Limb (tissue), 2 donors: ENCODE measurements around the gene PGA4.
"Not testable (repeated sequence)": the region's sequence is repeated elsewhere in the genome, so short reads cannot be mapped to it uniquely, and the experiment has no call there.

Experiments used
- DNase-seq, 2 donors: peaks; one replicate each; pipeline ENCODE4 v3.0.0-alpha.2; 2016; ENCODE audit errors: extremely low spot score in 2 of 2

PGA4 gene

GRCh38 chr11:61204502-61205059 lies 17.6 kb upstream of the PGA4 start:
- not testable (repeated sequence) for DNase-seq

- not testable (repeated sequence) for DNase-seq
These were observed 14.4 kb upstream of the PGA4 start for GRCh38 chr11:61207636-61208310.

GRCh38 chr11:61210629-61211028 lies 11.5 kb upstream of the PGA4 start:
- DNase-seq, result not testable (repeated sequence)

- not testable (repeated sequence) for DNase-seq
These were observed 10.7 kb upstream of the PGA4 start for GRCh38 chr11:61211327-61211952.

GRCh38 chr11:61212202-61212601 lies 9.9 kb upstream of the PGA4 start:
- DNase-seq, result not testable (repeated sequence)

- DNase-seq, result not testable (repeated sequence)
These were observed 8.3 kb upstream of the PGA4 start for GRCh38 chr11:61213711-61214324.

- not testable (repeated sequence) for DNase-seq
These were observed 3.8 kb upstream of the PGA4 start for GRCh38 chr11:61218306-61218705.

GRCh38 chr11:61219016-61219415 lies 3.1 kb upstream of the PGA4 start:
- not testable (repeated sequence) for DNase-seq

GRCh38 chr11:61222692-61223091 lies 545 bp downstream of the PGA4 start:
- not testable (repeated sequence) for DNase-seq

GRCh38 chr11:61226457-61227137 lies 4.5 kb downstream of the PGA4 start:
- not testable (repeated sequence) for DNase-seq

GRCh38 chr11:61229458-61229857 lies 7.3 kb downstream of the PGA4 start:
- not testable (repeated sequence) for DNase-seq

- DNase-seq, result not testable (repeated sequence)
These were observed 8.9 kb downstream of the PGA4 start for GRCh38 chr11:61231033-61231432.

GRCh38 chr11:61231585-61231984 lies 9.4 kb downstream of the PGA4 start:
- DNase-seq, result not testable (repeated sequence)

GRCh38 chr11:61232548-61233145 lies 10.5 kb downstream of the PGA4 start:
- DNase-seq, result not testable (repeated sequence)

- not testable (repeated sequence) for DNase-seq
These were observed 15.0 kb downstream of the PGA4 start for GRCh38 chr11:61237130-61237529.

- DNase-seq, result not testable (repeated sequence)
These were observed 18.1 kb downstream of the PGA4 start for GRCh38 chr11:61240288-61240687.

GRCh38 chr11:61240875-61241274 lies 18.7 kb downstream of the PGA4 start, which contains the start of gene PGA5:
TSS of gene PGA5 (plus strand) at chr11:61241175. CDS start at chr11:61241227, 52 bp downstream.
- DNase-seq, result not testable (repeated sequence)

- DNase-seq, result not testable (repeated sequence)
These were observed 19.4 kb downstream of the PGA4 start for GRCh38 chr11:61241526-61241925.

GRCh38 chr11:61245284-61245964 lies 23.3 kb downstream of the PGA4 start:
- DNase-seq, result not testable (repeated sequence)

- not testable (repeated sequence) for DNase-seq
These were observed 25.9 kb downstream of the PGA4 start for GRCh38 chr11:61248071-61248470.
